ENCODE measurements around the gene COL8A2. TPM values are rescaled to one million over a fixed set of nuclear protein-coding genes. Genes with fewer than 3 reads are reported as not detected.

COL8A2 gene
- total and polyA plus RNA-seq, 2 of the 4 experiments (the other 2 are of a cell fraction) = 0.54 to 1.1 TPM

- H3K56ac ChIP-seq (ENCODE audit: extremely low read depth, insufficient read depth, low read length) = no peak overlapping the region
- ChIA-PET POLR2A (ENCODE audit: unreplicated experiment) (no interaction called here), CTCF (no interaction called here)
- no peak overlapping the region for H3K14ac ChIP-seq (replicated peaks; ENCODE audit: low read depth, low read length)
- no peaks in the 10 kb centered on the region for H3K79me1 ChIP-seq (ENCODE audit: low read depth in 1 of 2, low read length in 2 of 2)
- H3K9ac ChIP-seq (ENCODE audit: low read depth, low read length) = no peak overlapping the region
- DNase-seq = no peak
- WGBS, 2 experiments (ENCODE audit: extremely low coverage in 2 of 2, insufficient read length in 1 of 2) = 40% methylated on average over 1 of the region's 4 CpGs; no CpG with 5 or more reads in 1 of the 2 experiments
- H2BK15ac ChIP-seq (ENCODE audit: low read depth, low read length) = no peak overlapping the region
- TF ChIP-seq NFE2L2 (IDR thresholded peaks at IDR 0.05; ENCODE audit: low read depth, low read length) = no peak
- no peak for TF ChIP-seq CHD1 (IDR thresholded peaks at IDR 0.05; ENCODE audit: low read depth, low read length)
- TF ChIP-seq MAZ (IDR thresholded peaks at IDR 0.05; ENCODE audit: borderline replicate concordance, low read depth, low read length) = no peak
- no peak for TF ChIP-seq ELK1 (IDR thresholded peaks at IDR 0.05; ENCODE audit: borderline replicate concordance, low read depth, low read length)
- TF ChIP-seq BHLHE40 (IDR thresholded peaks at IDR 0.05; ENCODE audit: low read depth, low read length) = no peak
- TF ChIP-seq RFX5 (IDR thresholded peaks at IDR 0.05; ENCODE audit: low read depth, low read length) = no peak
- no peak for TF ChIP-seq CTCF (conservative IDR thresholded peaks at IDR 0.05; ENCODE audit: low read depth, low read length)
- TF ChIP-seq MAFK (IDR thresholded peaks at IDR 0.05; ENCODE audit: low read depth, low read length) = no peak
- no peak for TF ChIP-seq POLR2A (IDR thresholded peaks at IDR 0.05; ENCODE audit: low read depth, low read length)
- TF ChIP-seq FOS (IDR thresholded peaks at IDR 0.05; ENCODE audit: low read depth, low read length) = no peak
- TF ChIP-seq MXI1 (IDR thresholded peaks at IDR 0.05; ENCODE audit: borderline replicate concordance, low read depth, low read length) = no peak
- TF ChIP-seq RCOR1 (IDR thresholded peaks at IDR 0.05; ENCODE audit: insufficient replicate concordance, low read length) = no peak
- no peak overlapping the region for H2AK5ac ChIP-seq (ENCODE audit: low read depth, low read length)
- H3K27ac ChIP-seq (ENCODE audit: insufficient read depth, low read length) = no peak overlapping the region
- H2BK5ac ChIP-seq (ENCODE audit: low read depth, low read length, poor library complexity, severe bottlenecking) = no peak overlapping the region
- H3K23ac ChIP-seq (ENCODE audit: low read depth, low read length) = no peak overlapping the region
- no peak overlapping the region for H3K4ac ChIP-seq (ENCODE audit: low read depth, low read length)
- H3K27me3 ChIP-seq (ENCODE audit: control insufficient read depth, insufficient read depth, low read length) = no peaks in the 10 kb centered on the region; the same call in 1 of the 2 replicates
- H3K9me3 ChIP-seq (ENCODE audit: control insufficient read depth, insufficient read depth, low read length) = no peaks in the 10 kb centered on the region
- H2BK20ac ChIP-seq (ENCODE audit: low read depth, low read length) = no peak overlapping the region
- H4K20me1 ChIP-seq (ENCODE audit: insufficient read depth, low read length) = no peaks in the 10 kb centered on the region
- BruUV-seq (replicated peaks) = no TSS peak
- H4K8ac ChIP-seq (ENCODE audit: low read depth in 2 of 2, low read length in 2 of 2) = no peak overlapping the region
- no peaks in the 10 kb centered on the region for H3K4me1 ChIP-seq (ENCODE audit: control insufficient read depth, insufficient read depth, low read length)
- no peak overlapping the region for H3K4me3 ChIP-seq (ENCODE audit: insufficient read depth, low read depth, low read length)
- no peak overlapping the region for H3K18ac ChIP-seq (ENCODE audit: low read depth, low read length)
- dilution Hi-C loops (cut with HindIII; ENCODE audit: low sequenced_read_pairs, unreplicated experiment) = no loop called here
- intact Hi-C loops (cut with micrococcal nuclease) = no loop called here
- no peak for ATAC-seq (ENCODE audit: low read depth)
- in situ Hi-C loops (cut with MboI; ENCODE audit: low sequenced_read_pairs) = no loop called here
- H2BK120ac ChIP-seq (ENCODE audit: low read depth, low read length) = no peak overlapping the region
- no peak overlapping the region for H2AK9ac ChIP-seq (replicated peaks; ENCODE audit: low read depth, low read length, poor library complexity)
- H4K91ac ChIP-seq (ENCODE audit: insufficient read depth, low read depth, low read length) = no peak overlapping the region
- no peaks in the 10 kb centered on the region for H3K36me3 ChIP-seq (ENCODE audit: control insufficient read depth, insufficient read depth, low read length)
- H3K4me2 ChIP-seq (ENCODE audit: low read depth, low read length) = no peak overlapping the region
- no peaks in the 10 kb centered on the region for H3K9me1 ChIP-seq (ENCODE audit: insufficient read depth, low read length)
- no peak overlapping the region for H4K5ac ChIP-seq (ENCODE audit: low read depth, low read length)
- no peak overlapping the region for H2AFZ ChIP-seq (replicated peaks; ENCODE audit: low read length, poor library complexity)
Measured at GRCh38 chr1:36076979-36077573, 47.9 kb downstream of the COL8A2 start.
